ENCODE data around the gene TYROBP. TPM values are rescaled to one million over a fixed set of nuclear protein-coding genes. Genes with fewer than 3 reads are reported as not detected.

Gene TYROBP
- total and polyA plus RNA-seq, 2 of the 8 experiments (the other 6 are each of a cell fraction or from before 2014, with no cell fraction given) = 0.18 TPM; not detected in 1

- DNase-seq (ENCODE audit: low read depth in 1 of 2, low spot score in 2 of 2) (no peak), FAIRE-seq (no peak)
- TF ChIP-seq CHD1 (IDR thresholded peaks at IDR 0.05; ENCODE audit: low read depth, low read length) = no peak
- no peak for TF ChIP-seq JUN (IDR thresholded peaks at IDR 0.05; ENCODE audit: low read depth, low read length)
- Histone ChIP-seq H3K27me3 (replicated peaks in 1 of 4; ENCODE audit: control insufficient read depth in 3 of 4, extremely low read depth in 1 of 4, insufficient read depth in 3 of 4, low read length in 3 of 4) (no peaks in the 10 kb centered on the region; a peak in 1 of 7 replicates), H4K20me1 (replicated peaks in 1 of 2; ENCODE audit: control insufficient read depth in 1 of 2, insufficient read depth in 2 of 2, low read length in 2 of 2) (peaks cover 0 to 23% of the 10 kb centered on the region in 2 experiments), H2BK12ac (ENCODE audit: low read depth, low read length) (no peak overlapping the region), H2AK5ac (ENCODE audit: low read depth, low read length) (no peak overlapping the region), H4K91ac (replicated peaks; ENCODE audit: insufficient read length, low read length) (no peak overlapping the region), H3K56ac (replicated peaks; ENCODE audit: insufficient read length, low read depth, low read length) (no peak overlapping the region), H4K8ac (ENCODE audit: extremely low read depth, insufficient read depth, low read length) (0 out of 2 replicates have a peak overlapping the region, but pooled peaks have one; percentile 3), H3K4me3 (ENCODE audit: extremely low read depth in 1 of 4, insufficient read depth in 2 of 4, low read depth in 3 of 4, low read length in 4 of 4) (no peak overlapping the region), H3K79me1 (ENCODE audit: low read depth, low read length) (peaks cover 2% of the 10 kb centered on the region; the same call in 1 of the 2 replicates), H3K4ac (replicated peaks; ENCODE audit: insufficient read length, low read depth, low read length) (no peak overlapping the region), H3K23ac (ENCODE audit: insufficient read length) (no peak overlapping the region), H2AFZ (ENCODE audit: low read length) (no peak overlapping the region), H3K9me3 (ENCODE audit: insufficient read depth in 2 of 2, low read depth in 1 of 2, low read length in 1 of 2) (no peaks in the 10 kb centered on the region), H3K4me1 (replicated peaks in 1 of 4; ENCODE audit: control insufficient read depth in 3 of 4, insufficient read depth in 4 of 4, low read length in 3 of 4) (peaks cover 0 to 13% (median 3%) of the 10 kb centered on the region in 4 experiments; a peak in 4 of 7 replicates), H3K18ac (ENCODE audit: extremely low read depth, low read length) (no peak overlapping the region), H4K5ac (ENCODE audit: insufficient read length, low read depth, low read length) (no peak overlapping the region), H2BK20ac (ENCODE audit: low read length) (no peak overlapping the region), H3K14ac (ENCODE audit: insufficient read length) (no peak overlapping the region), H2BK120ac (replicated peaks; ENCODE audit: low read depth, low read length) (no peak overlapping the region), H2BK5ac (ENCODE audit: low read depth, low read length) (no peak overlapping the region), H3K9ac (replicated peaks in 1 of 4; ENCODE audit: extremely low read depth in 1 of 4, low read depth in 3 of 4, low read length in 3 of 4) (no peak overlapping the region), H2BK15ac (ENCODE audit: low read length) (no peak overlapping the region), H3K36me3 (ENCODE audit: control insufficient read depth in 2 of 4, insufficient read depth in 4 of 4, low read length in 3 of 4) (peaks cover 0 to 19% (median 3%) of the 10 kb centered on the region in 4 experiments; a peak in 1 of 8 replicates), H3K79me2 (ENCODE audit: control insufficient read depth in 1 of 2, insufficient read depth in 2 of 2, low read length in 2 of 2) (peaks cover 0 to 6% of the 10 kb centered on the region in 2 experiments; a peak in 1 of 4 replicates), H3K4me2 (ENCODE audit: insufficient read depth in 1 of 2, low read depth in 2 of 2, low read length in 2 of 2) (no peak overlapping the region), H3K23me2 (ENCODE audit: low read depth, low read length) (peaks cover 15% of the 10 kb centered on the region; the same call in 1 of the 2 replicates), H3K27ac (ENCODE audit: low read depth, low read length) (no peak overlapping the region)
- POLR2A ChIA-PET (ENCODE audit: partially characterized antibody) = no interaction called here
- CTCF ChIA-PET (ENCODE audit: partially characterized antibody) = interaction anchor here (0.6 to 1.3 kb wide), 7 partner anchors 9 to 156 kb away, joined by 3 to 4 read pairs (median 3); no protein-coding TSS in a partner anchor
- WGBS, 2 experiments (ENCODE audit: extremely low coverage in 1 of 2, insufficient coverage in 1 of 2, insufficient read length in 1 of 2, insufficient replicate concordance in 2 of 2, low coverage in 1 of 2, low lambda C conversion rate in 2 of 2, missing lambda C conversion rate in 1 of 2) = 94% methylated on average over 51 of the region's 51 CpGs; no CpG with 5 or more reads in 1 of the 2 experiments
These were observed 32.1 kb upstream of the TYROBP start for GRCh38 chr19:35940078-35940775.

All from H1 (cell line).